A673 (cell line): Measurements from ENCODE around the gene SLX9. TPM values are rescaled to one million over a fixed set of nuclear protein-coding genes. Genes with fewer than 3 reads are reported as not detected.

ENCODE experiments used
- BruUV-seq: library from RNA; stranded (reverse); fragments of 400-500 nt; replicated peaks from 2 replicates; lab custom pipeline; 2021; lab: Mats Ljungman, UMichigan
- CTCF ChIA-PET: fragments of 300-600 bp; sonication (Branson Sonifier 250); formaldehyde crosslinking; loops from one replicate; lab custom pipeline; 2022; ENCODE audit warnings: antibody characterized with exemption; lab: Charles Lee
- POLR2A ChIA-PET: fragments of 300-600 bp; sonication (Branson Sonifier 250); formaldehyde crosslinking; loops from one replicate; lab custom pipeline; 2022; ENCODE audit warnings: antibody characterized with exemption; ENCODE audit not compliant: low non-redundant PET; lab: Charles Lee
- DNase-seq: peaks from one replicate; pipeline ENCODE4 v3.0.0-alpha.2; 2015; ENCODE audit warnings: low spot score
- H3K27ac ChIP-seq: fragments of 200-600 bp; sonication (generic); 2 replicates; pipeline ENCODE4 v1.5.1; 2016; ENCODE audit warnings: mixed run types, low read depth, mild to moderate bottlenecking, mixed read lengths, antibody characterized with exemption, low read length; ENCODE audit not compliant: poor library complexity, severe bottlenecking
- H3K27me3 ChIP-seq: fragments of 200-600 bp; sonication (generic); replicated peaks from 2 replicates; pipeline ENCODE4 v1.6.1; 2017; ENCODE audit warnings: mixed run types, low read depth, mild to moderate bottlenecking, mixed read lengths, antibody characterized with exemption, low read length; ENCODE audit not compliant: insufficient read depth, poor library complexity
- H3K36me3 ChIP-seq: fragments of 200-600 bp; sonication (generic); 2 replicates; pipeline ENCODE4 v1.6.1; 2016; ENCODE audit warnings: mixed run types, mild to moderate bottlenecking, mixed read lengths, antibody characterized with exemption, low read length; ENCODE audit not compliant: insufficient read depth, poor library complexity, severe bottlenecking
- H3K4me1 ChIP-seq: fragments of 200-600 bp; sonication (generic); 2 replicates; pipeline ENCODE4 v1.6.1; 2017; ENCODE audit warnings: mixed run types, mild to moderate bottlenecking, mixed read lengths, antibody characterized with exemption, low read length; ENCODE audit not compliant: insufficient read depth, poor library complexity, severe bottlenecking
- H3K4me3 ChIP-seq: fragments of 200-600 bp; sonication (generic); 2 replicates; pipeline ENCODE4 v1.5.1; 2016; ENCODE audit warnings: low read depth, mixed run types, mild to moderate bottlenecking, mixed read lengths, low read length; ENCODE audit not compliant: poor library complexity, severe bottlenecking
- H3K9me3 ChIP-seq: fragments of 200-600 bp; sonication (generic); 2 replicates; pipeline ENCODE4 v1.6.1; 2016; ENCODE audit warnings: mixed run types, low read depth, mild to moderate bottlenecking, mixed read lengths, antibody characterized with exemption, low read length; ENCODE audit not compliant: poor library complexity, severe bottlenecking
- CTCF ChIP-seq: fragments of 300-800, 200-600 bp; sonication (generic); conservative IDR thresholded peaks from 2 replicates; pipeline ENCODE4 v1.5.1; 2017; ENCODE audit warnings: low read depth, mild to moderate bottlenecking, antibody characterized with exemption, low read length, moderate library complexity, mixed read lengths
- EZH2 ChIP-seq: fragments of 200-600 bp; sonication (generic); IDR thresholded peaks from 2 replicates; pipeline ENCODE4 v1.6.1; 2017; ENCODE audit warnings: borderline replicate concordance, low read depth, mild to moderate bottlenecking, mixed read lengths, antibody characterized with exemption, low read length; ENCODE audit not compliant: poor library complexity, severe bottlenecking
- intact Hi-C: fragments of 100-400 bp; cut with micrococcal nuclease; formaldehyde crosslinking; loops from one replicate; pipeline ENCODE4 v1.10.0; 2022; ENCODE audit not compliant: unreplicated experiment
- total RNA-seq: library from RNA; stranded (reverse); gene quantifications from 2 replicates; pipeline ENCODE4 v1.2.3, GENCODE V29; 2021

The SLX9 gene
- total RNA-seq, 1 experiment from 2014 or later, result 114 TPM

GRCh38 chr21:45002381-45003204 is 62.8 kb downstream of the SLX9 start:
- CTCF ChIA-PET, result interaction anchor here (0.6 kb wide), 1 partner anchor 437 kb away, joined by 3 read pairs; no protein-coding TSS in a partner anchor
- Histone ChIP-seq H3K4me3 (no peak overlapping the region), H3K36me3 (no peaks in the 10 kb centered on the region), H3K4me1 (no peaks in the 10 kb centered on the region), H3K27ac (no peak overlapping the region), H3K27me3 (no peaks in the 10 kb centered on the region), H3K9me3 (no peaks in the 10 kb centered on the region)
- no TSS peak for BruUV-seq
- DNase-seq, result no peak
- intact Hi-C loops, result no loop called here
- POLR2A ChIA-PET, result no interaction called here
- TF ChIP-seq EZH2 (no peak), CTCF (no peak)

- Histone ChIP-seq H3K4me1 (no peaks in the 10 kb centered on the region), H3K9me3 (no peaks in the 10 kb centered on the region), H3K27me3 (no peaks in the 10 kb centered on the region), H3K36me3 (no peaks in the 10 kb centered on the region), H3K4me3 (no peak overlapping the region), H3K27ac (no peak overlapping the region)
- CTCF ChIA-PET, result no interaction called here
- TF ChIP-seq EZH2, result no peak
- no peak for TF ChIP-seq CTCF
- no TSS peak for BruUV-seq
- POLR2A ChIA-PET, result no interaction called here
- no peak for DNase-seq
- intact Hi-C loops, result no loop called here
Measured at GRCh38 chr21:45003331-45004058, 63.7 kb downstream of the SLX9 start.

- H3K36me3 ChIP-seq, result no peaks in the 10 kb centered on the region
- TF ChIP-seq CTCF (no peak), EZH2 (no peak)
- ChIA-PET CTCF (no interaction called here), POLR2A (no interaction called here)
- DNase-seq, result no peak
- H3K27me3 ChIP-seq, result no peaks in the 10 kb centered on the region
- intact Hi-C loops, result no loop called here
- no peaks in the 10 kb centered on the region for H3K9me3 ChIP-seq
- BruUV-seq, result no TSS peak
- H3K4me1 ChIP-seq, result no peaks in the 10 kb centered on the region
- no peak overlapping the region for H3K27ac ChIP-seq
- H3K4me3 ChIP-seq, result no peak overlapping the region
Measured at GRCh38 chr21:45004059-45004422, 64.2 kb downstream of the SLX9 start.
